HEK293 (cell line): Measurements from ENCODE around the gene TSC22D3.

Experiments
- AEBP2 ChIP-seq: fragments of 450-650 bp; formaldehyde crosslinking; IDR thresholded peaks from 2 replicates; pipeline ENCODE4 v1.5.1; 2016; ENCODE audit warnings: missing biosample characterization, missing genetic modification characterization, borderline replicate concordance
- GLI2 ChIP-seq: fragments of 450-650 bp; formaldehyde crosslinking; IDR thresholded peaks from 2 replicates; pipeline ENCODE4; 2017; ENCODE audit warnings: missing biosample characterization, missing genetic modification characterization, low read depth, borderline replicate concordance
- KLF1 ChIP-seq: fragments of 450-650 bp; formaldehyde crosslinking; IDR thresholded peaks from 2 replicates; pipeline ENCODE4 v1.5.1; 2016; ENCODE audit warnings: missing biosample characterization, missing genetic modification characterization
- SCRT2 ChIP-seq: fragments of 450-650 bp; formaldehyde crosslinking; IDR thresholded peaks from 2 replicates; pipeline ENCODE4 v1.5.1; 2016; ENCODE audit warnings: missing biosample characterization, missing genetic modification characterization
- SP3 ChIP-seq: fragments of 450-650 bp; formaldehyde crosslinking; IDR thresholded peaks from 2 replicates; pipeline ENCODE4 v1.5.1; 2016; ENCODE audit warnings: missing biosample characterization, missing genetic modification characterization
- ZBTB21 ChIP-seq: fragments of 450-650 bp; formaldehyde crosslinking; IDR thresholded peaks from 2 replicates; pipeline ENCODE4 v1.5.1; 2017; ENCODE audit warnings: missing biosample characterization, missing genetic modification characterization
- ZBTB8A ChIP-seq: fragments of 450-650 bp; formaldehyde crosslinking; IDR thresholded peaks from 2 replicates; pipeline ENCODE4 v1.5.1; 2016; ENCODE audit warnings: missing biosample characterization, missing genetic modification characterization
- ZIC2 ChIP-seq: fragments of 450-650 bp; formaldehyde crosslinking; IDR thresholded peaks from 2 replicates; pipeline ENCODE4 v1.5.1; 2016; ENCODE audit warnings: missing biosample characterization, missing genetic modification characterization
- ZNF311 ChIP-seq: fragments of 450-650 bp; formaldehyde crosslinking; IDR thresholded peaks from 2 replicates; pipeline ENCODE4 v1.5.1; 2017; ENCODE audit warnings: missing biosample characterization, missing genetic modification characterization, borderline replicate concordance
- ZNF335 ChIP-seq: fragments of 450-650 bp; formaldehyde crosslinking; conservative IDR thresholded peaks from 2 replicates; pipeline ENCODE4 v1.5.1; 2016; ENCODE audit warnings: missing biosample characterization, missing genetic modification characterization
- ZNF366 ChIP-seq: fragments of 450-650 bp; formaldehyde crosslinking; conservative IDR thresholded peaks from 2 replicates; pipeline ENCODE4 v1.5.1; 2016; ENCODE audit warnings: missing biosample characterization, missing genetic modification characterization
- ZNF416 ChIP-seq: fragments of 450-650 bp; formaldehyde crosslinking; IDR thresholded peaks from 2 replicates; pipeline ENCODE4 v1.5.1; 2016; ENCODE audit warnings: missing biosample characterization, missing genetic modification characterization
- ZNF423 ChIP-seq: fragments of 450-650 bp; formaldehyde crosslinking; IDR thresholded peaks from 2 replicates; pipeline ENCODE4 v1.5.1; 2016; ENCODE audit warnings: missing biosample characterization, missing genetic modification characterization
- ZNF48 ChIP-seq: fragments of 450-650 bp; formaldehyde crosslinking; IDR thresholded peaks from 2 replicates; pipeline ENCODE4 v1.5.1; 2016; ENCODE audit warnings: missing biosample characterization, missing genetic modification characterization
- ZNF558 ChIP-seq: fragments of 450-650 bp; formaldehyde crosslinking; IDR thresholded peaks from 2 replicates; pipeline ENCODE4 v1.5.1; 2016; ENCODE audit warnings: missing biosample characterization, missing genetic modification characterization
- ZNF571 ChIP-seq: fragments of 450-650 bp; formaldehyde crosslinking; IDR thresholded peaks from 2 replicates; pipeline ENCODE4 v1.5.0; 2017; ENCODE audit warnings: missing biosample characterization, missing genetic modification characterization
- ZNF626 ChIP-seq: fragments of 450-650 bp; sonication (Bioruptor Pico); formaldehyde crosslinking; IDR thresholded peaks from 2 replicates; pipeline ENCODE4 v1.5.1; 2018; ENCODE audit warnings: missing biosample characterization, missing genetic modification characterization, inconsistent platforms
- ZNF747 ChIP-seq: fragments of 450-650 bp; formaldehyde crosslinking; IDR thresholded peaks from 2 replicates; pipeline ENCODE4 v1.5.1; 2016; ENCODE audit warnings: missing biosample characterization, missing genetic modification characterization
- ZNF843 ChIP-seq: fragments of 450-650 bp; formaldehyde crosslinking; IDR thresholded peaks from 2 replicates; pipeline ENCODE4 v1.5.1; 2016; ENCODE audit warnings: missing biosample characterization, missing genetic modification characterization
- ZSCAN30 ChIP-seq: fragments of 450-650 bp; IDR thresholded peaks from 2 replicates; pipeline ENCODE4 v1.5.1; 2018; ENCODE audit warnings: missing biosample characterization, mild to moderate bottlenecking, missing genetic modification characterization, moderate library complexity
- TF ChIP-seq, protein P1 (sequence below): fragments of 450-650 bp; formaldehyde crosslinking; IDR thresholded peaks from 2 replicates; pipeline ENCODE4 v1.5.1; 2016; ENCODE audit warnings: missing biosample characterization, missing genetic modification characterization, low read depth
- TF ChIP-seq, protein P2 (sequence below): fragments of 450-650 bp; formaldehyde crosslinking; IDR thresholded peaks from 2 replicates; pipeline ENCODE4 v1.5.1; 2016; ENCODE audit warnings: missing biosample characterization, missing genetic modification characterization
- TF ChIP-seq, protein P3 (sequence below): fragments of 450-650 bp; formaldehyde crosslinking; IDR thresholded peaks from 2 replicates; pipeline ENCODE4 v1.5.1; 2017; ENCODE audit warnings: missing biosample characterization, missing genetic modification characterization
- TF ChIP-seq, protein P4 (sequence below): sonication (generic); formaldehyde crosslinking; IDR thresholded peaks from 2 replicates; pipeline ENCODE4 v1.8.1; 2022; ENCODE audit warnings: mild to moderate bottlenecking, moderate library complexity, missing genetic modification reagents
- TF ChIP-seq, protein P5 (sequence below): fragments of 450-650 bp; formaldehyde crosslinking; IDR thresholded peaks from 2 replicates; pipeline ENCODE4 v1.5.1; 2016; ENCODE audit warnings: missing biosample characterization, missing genetic modification characterization
- TF ChIP-seq, protein P6 (sequence below): fragments of 450-650 bp; formaldehyde crosslinking; IDR thresholded peaks from 2 replicates; pipeline ENCODE4 v1.5.1; 2016; ENCODE audit warnings: missing biosample characterization, missing genetic modification characterization
- TF ChIP-seq, protein P7 (sequence below): fragments of 450-650 bp; formaldehyde crosslinking; IDR thresholded peaks from 2 replicates; pipeline ENCODE4 v1.5.1; 2017; ENCODE audit warnings: missing biosample characterization, missing genetic modification characterization

The TSC22D3 gene

GRCh38 chrX:107736781-107737531 is 38.6 kb downstream of the TSC22D3 start (continued):
- TF ChIP-seq ZIC2 (tag by site-specific recombination) (peak; percentile 91), ZNF843 (tag by site-specific recombination) (0 out of 2 replicates have a peak, but pooled peaks have one; percentile 30), ZNF416 (tag by site-specific recombination) (no peak), ZNF558 (no peak), SCRT2 (tag by site-specific recombination) (no peak), ZNF48 (no peak), ZNF571 (tag by site-specific recombination) (no peak), ZBTB8A (tag by site-specific recombination) (peak; percentile 79), ZBTB21 (peak; percentile 54; the same call in 1 of the 2 replicates), AEBP2 (tag by site-specific recombination) (no peak), ZSCAN30 (no peak), ZNF366 (tag by site-specific recombination) (no peak), ZNF335 (tag by site-specific recombination) (0 out of 2 replicates have a peak, but pooled peaks have one; percentile 35), GLI2 (0 out of 2 replicates have a peak, but pooled peaks have one; percentile 52), KLF1 (no peak), ZNF626 (tag by site-specific recombination) (no peak), SP3 (tag by site-specific recombination) (no peak), ZNF747 (tag by site-specific recombination) (no peak), ZNF423 (tag by site-specific recombination) (peak; percentile 55; the same call in 1 of the 2 replicates), ZNF311 (no peak)
- TF ChIP-seq, protein P1, sequence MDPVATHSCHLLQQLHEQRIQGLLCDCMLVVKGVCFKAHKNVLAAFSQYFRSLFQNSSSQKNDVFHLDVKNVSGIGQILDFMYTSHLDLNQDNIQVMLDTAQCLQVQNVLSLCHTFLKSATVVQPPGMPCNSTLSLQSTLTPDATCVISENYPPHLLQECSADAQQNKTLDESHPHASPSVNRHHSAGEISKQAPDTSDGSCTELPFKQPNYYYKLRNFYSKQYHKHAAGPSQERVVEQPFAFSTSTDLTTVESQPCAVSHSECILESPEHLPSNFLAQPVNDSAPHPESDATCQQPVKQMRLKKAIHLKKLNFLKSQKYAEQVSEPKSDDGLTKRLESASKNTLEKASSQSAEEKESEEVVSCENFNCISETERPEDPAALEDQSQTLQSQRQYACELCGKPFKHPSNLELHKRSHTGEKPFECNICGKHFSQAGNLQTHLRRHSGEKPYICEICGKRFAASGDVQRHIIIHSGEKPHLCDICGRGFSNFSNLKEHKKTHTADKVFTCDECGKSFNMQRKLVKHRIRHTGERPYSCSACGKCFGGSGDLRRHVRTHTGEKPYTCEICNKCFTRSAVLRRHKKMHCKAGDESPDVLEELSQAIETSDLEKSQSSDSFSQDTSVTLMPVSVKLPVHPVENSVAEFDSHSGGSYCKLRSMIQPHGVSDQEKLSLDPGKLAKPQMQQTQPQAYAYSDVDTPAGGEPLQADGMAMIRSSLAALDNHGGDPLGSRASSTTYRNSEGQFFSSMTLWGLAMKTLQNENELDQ (tag by site-specific recombination): no peak
- TF ChIP-seq, protein P2, sequence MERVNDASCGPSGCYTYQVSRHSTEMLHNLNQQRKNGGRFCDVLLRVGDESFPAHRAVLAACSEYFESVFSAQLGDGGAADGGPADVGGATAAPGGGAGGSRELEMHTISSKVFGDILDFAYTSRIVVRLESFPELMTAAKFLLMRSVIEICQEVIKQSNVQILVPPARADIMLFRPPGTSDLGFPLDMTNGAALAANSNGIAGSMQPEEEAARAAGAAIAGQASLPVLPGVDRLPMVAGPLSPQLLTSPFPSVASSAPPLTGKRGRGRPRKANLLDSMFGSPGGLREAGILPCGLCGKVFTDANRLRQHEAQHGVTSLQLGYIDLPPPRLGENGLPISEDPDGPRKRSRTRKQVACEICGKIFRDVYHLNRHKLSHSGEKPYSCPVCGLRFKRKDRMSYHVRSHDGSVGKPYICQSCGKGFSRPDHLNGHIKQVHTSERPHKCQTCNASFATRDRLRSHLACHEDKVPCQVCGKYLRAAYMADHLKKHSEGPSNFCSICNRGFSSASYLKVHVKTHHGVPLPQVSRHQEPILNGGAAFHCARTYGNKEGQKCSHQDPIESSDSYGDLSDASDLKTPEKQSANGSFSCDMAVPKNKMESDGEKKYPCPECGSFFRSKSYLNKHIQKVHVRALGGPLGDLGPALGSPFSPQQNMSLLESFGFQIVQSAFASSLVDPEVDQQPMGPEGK (tag by site-specific recombination): no peak
- TF ChIP-seq, protein P3, sequence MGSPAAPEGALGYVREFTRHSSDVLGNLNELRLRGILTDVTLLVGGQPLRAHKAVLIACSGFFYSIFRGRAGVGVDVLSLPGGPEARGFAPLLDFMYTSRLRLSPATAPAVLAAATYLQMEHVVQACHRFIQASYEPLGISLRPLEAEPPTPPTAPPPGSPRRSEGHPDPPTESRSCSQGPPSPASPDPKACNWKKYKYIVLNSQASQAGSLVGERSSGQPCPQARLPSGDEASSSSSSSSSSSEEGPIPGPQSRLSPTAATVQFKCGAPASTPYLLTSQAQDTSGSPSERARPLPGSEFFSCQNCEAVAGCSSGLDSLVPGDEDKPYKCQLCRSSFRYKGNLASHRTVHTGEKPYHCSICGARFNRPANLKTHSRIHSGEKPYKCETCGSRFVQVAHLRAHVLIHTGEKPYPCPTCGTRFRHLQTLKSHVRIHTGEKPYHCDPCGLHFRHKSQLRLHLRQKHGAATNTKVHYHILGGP (tag by site-specific recombination): no peak
- TF ChIP-seq, protein P4, sequence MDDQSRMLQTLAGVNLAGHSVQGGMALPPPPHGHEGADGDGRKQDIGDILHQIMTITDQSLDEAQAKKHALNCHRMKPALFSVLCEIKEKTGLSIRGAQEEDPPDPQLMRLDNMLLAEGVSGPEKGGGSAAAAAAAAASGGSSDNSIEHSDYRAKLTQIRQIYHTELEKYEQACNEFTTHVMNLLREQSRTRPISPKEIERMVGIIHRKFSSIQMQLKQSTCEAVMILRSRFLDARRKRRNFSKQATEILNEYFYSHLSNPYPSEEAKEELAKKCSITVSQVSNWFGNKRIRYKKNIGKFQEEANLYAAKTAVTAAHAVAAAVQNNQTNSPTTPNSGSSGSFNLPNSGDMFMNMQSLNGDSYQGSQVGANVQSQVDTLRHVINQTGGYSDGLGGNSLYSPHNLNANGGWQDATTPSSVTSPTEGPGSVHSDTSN (CRISPR knock-in tag): no peak
- TF ChIP-seq, protein P5, sequence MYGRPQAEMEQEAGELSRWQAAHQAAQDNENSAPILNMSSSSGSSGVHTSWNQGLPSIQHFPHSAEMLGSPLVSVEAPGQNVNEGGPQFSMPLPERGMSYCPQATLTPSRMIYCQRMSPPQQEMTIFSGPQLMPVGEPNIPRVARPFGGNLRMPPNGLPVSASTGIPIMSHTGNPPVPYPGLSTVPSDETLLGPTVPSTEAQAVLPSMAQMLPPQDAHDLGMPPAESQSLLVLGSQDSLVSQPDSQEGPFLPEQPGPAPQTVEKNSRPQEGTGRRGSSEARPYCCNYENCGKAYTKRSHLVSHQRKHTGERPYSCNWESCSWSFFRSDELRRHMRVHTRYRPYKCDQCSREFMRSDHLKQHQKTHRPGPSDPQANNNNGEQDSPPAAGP (tag by site-specific recombination): peak; percentile 87
- TF ChIP-seq, protein P6, sequence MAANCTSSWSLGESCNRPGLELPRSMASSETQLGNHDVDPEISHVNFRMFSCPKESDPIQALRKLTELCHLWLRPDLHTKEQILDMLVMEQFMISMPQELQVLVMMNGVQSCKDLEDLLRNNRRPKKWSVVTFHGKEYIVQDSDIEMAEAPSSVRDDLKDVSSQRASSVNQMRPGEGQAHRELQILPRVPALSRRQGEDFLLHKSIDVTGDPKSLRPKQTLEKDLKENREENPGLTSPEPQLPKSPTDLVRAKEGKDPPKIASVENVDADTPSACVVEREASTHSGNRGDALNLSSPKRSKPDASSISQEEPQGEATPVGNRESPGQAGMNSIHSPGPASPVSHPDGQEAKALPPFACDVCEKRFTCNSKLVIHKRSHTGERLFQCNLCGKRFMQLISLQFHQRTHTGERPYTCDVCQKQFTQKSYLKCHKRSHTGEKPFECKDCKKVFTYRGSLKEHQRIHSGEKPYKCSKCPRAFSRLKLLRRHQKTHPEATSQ (tag by site-specific recombination): no peak
- TF ChIP-seq, protein P7, sequence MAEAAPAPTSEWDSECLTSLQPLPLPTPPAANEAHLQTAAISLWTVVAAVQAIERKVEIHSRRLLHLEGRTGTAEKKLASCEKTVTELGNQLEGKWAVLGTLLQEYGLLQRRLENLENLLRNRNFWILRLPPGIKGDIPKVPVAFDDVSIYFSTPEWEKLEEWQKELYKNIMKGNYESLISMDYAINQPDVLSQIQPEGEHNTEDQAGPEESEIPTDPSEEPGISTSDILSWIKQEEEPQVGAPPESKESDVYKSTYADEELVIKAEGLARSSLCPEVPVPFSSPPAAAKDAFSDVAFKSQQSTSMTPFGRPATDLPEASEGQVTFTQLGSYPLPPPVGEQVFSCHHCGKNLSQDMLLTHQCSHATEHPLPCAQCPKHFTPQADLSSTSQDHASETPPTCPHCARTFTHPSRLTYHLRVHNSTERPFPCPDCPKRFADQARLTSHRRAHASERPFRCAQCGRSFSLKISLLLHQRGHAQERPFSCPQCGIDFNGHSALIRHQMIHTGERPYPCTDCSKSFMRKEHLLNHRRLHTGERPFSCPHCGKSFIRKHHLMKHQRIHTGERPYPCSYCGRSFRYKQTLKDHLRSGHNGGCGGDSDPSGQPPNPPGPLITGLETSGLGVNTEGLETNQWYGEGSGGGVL: no peak
